Neural cell (in vitro differentiated cells): Measurements from ENCODE around the gene PPL. TPM values are rescaled to one million over a fixed set of nuclear protein-coding genes. Genes with fewer than 3 reads are reported as not detected.

Experiments used
- H2AFZ ChIP-seq: fragments of 200-600, 300-800 bp; sonication (generic), shearing (Covaris generic); 2 replicates; pipeline ENCODE4 v1.6.0; 2014; ENCODE audit warnings: low read depth, mild to moderate bottlenecking, antibody characterized with exemption, low read length, moderate library complexity
- H3F3A ChIP-seq: fragments of 200-600 bp; shearing (Covaris generic); 2 replicates; pipeline ENCODE4 v1.6.1; 2016; ENCODE audit warnings: mild to moderate bottlenecking, moderate library complexity, mixed read lengths, antibody characterized with exemption, low read length; ENCODE audit not compliant: insufficient read depth, poor library complexity, severe bottlenecking
- H3K27ac ChIP-seq: fragments of 200-600, 300-800 bp; sonication (generic), shearing (Covaris generic); 2 replicates; pipeline ENCODE4 v1.5.1; 2014; ENCODE audit warnings: mild to moderate bottlenecking, low read length, moderate library complexity
- H3K27me3 ChIP-seq: fragments of 300-800, 200-600 bp; sonication (generic), shearing (Covaris generic); 2 replicates; pipeline ENCODE4 v1.6.0; 2014; ENCODE audit warnings: mild to moderate bottlenecking, low read depth, low read length, moderate library complexity; ENCODE audit not compliant: insufficient read depth
- H3K36me3 ChIP-seq: fragments of 300-800, 200-600 bp; sonication (generic), shearing (Covaris generic); 2 replicates; pipeline ENCODE4 v1.5.1; 2014; ENCODE audit warnings: mild to moderate bottlenecking, antibody characterized with exemption, low read length, moderate library complexity; ENCODE audit not compliant: insufficient read depth
- H3K4me2 ChIP-seq: fragments of 300-800, 200-600 bp; sonication (generic), shearing (Covaris generic); 2 replicates; pipeline ENCODE4 v1.6.0; 2014; ENCODE audit warnings: mild to moderate bottlenecking, low read length
- H3K4me3 ChIP-seq: fragments of 300-800, 200-600 bp; sonication (generic), shearing (Covaris generic); 2 replicates; pipeline ENCODE4 v1.5.1; 2014; ENCODE audit warnings: mild to moderate bottlenecking, low read length, moderate library complexity
- H3K79me2 ChIP-seq: fragments of 200-600 bp; shearing (Covaris generic); replicated peaks from 2 replicates; pipeline ENCODE4 v1.6.0; 2014; ENCODE audit warnings: mild to moderate bottlenecking, low read length, moderate library complexity; ENCODE audit not compliant: insufficient read depth
- H3K9ac ChIP-seq: fragments of 300-800, 200-600 bp; sonication (generic), shearing (Covaris generic); 2 replicates; pipeline ENCODE4 v1.6.1; 2016; ENCODE audit warnings: mild to moderate bottlenecking, low read length, mixed read lengths
- H3K9me2 ChIP-seq: fragments of 200-600 bp; shearing (Covaris generic); 2 replicates; pipeline ENCODE4 v1.6.1; 2016; ENCODE audit warnings: mild to moderate bottlenecking, low read length, mixed read lengths; ENCODE audit not compliant: insufficient read depth
- H3K9me3 ChIP-seq: fragments of 200-600, 300-800 bp; sonication (generic), shearing (Covaris generic); 2 replicates; pipeline ENCODE4 v1.6.1; 2016; ENCODE audit warnings: mild to moderate bottlenecking, mixed run types, low read length, moderate library complexity, mixed read lengths
- H4K20me1 ChIP-seq: fragments of 200-600 bp; shearing (Covaris generic); 2 replicates; pipeline ENCODE4 v1.6.1; 2016; ENCODE audit warnings: mild to moderate bottlenecking, mixed run types; ENCODE audit not compliant: insufficient read depth
- EP300 ChIP-seq: fragments of 450-650 bp; conservative IDR thresholded peaks from 2 replicates; pipeline ENCODE4 v1.6.1; 2014; ENCODE audit warnings: antibody characterized with exemption, mild to moderate bottlenecking, moderate library complexity; ENCODE audit not compliant: poor library complexity, severe bottlenecking
- EZH2 ChIP-seq: fragments of 200-600, 300-800 bp; shearing (Covaris generic), sonication (generic); IDR thresholded peaks from 2 replicates; pipeline ENCODE4 v1.6.1; 2014; ENCODE audit warnings: antibody characterized with exemption, low read length, borderline replicate concordance, mild to moderate bottlenecking; ENCODE audit not compliant: insufficient read depth, poor library complexity, severe bottlenecking
- MXI1 ChIP-seq: fragments of 450-650 bp; conservative IDR thresholded peaks from 2 replicates; pipeline ENCODE4 v1.6.1; 2014; ENCODE audit warnings: antibody characterized with exemption, mild to moderate bottlenecking; ENCODE audit not compliant: poor library complexity, severe bottlenecking
- POLR2AphosphoS5 ChIP-seq: IDR thresholded peaks from 2 replicates; pipeline ENCODE4 v1.6.1; 2012
- RAD21 ChIP-seq: fragments of 450-650 bp; conservative IDR thresholded peaks from 2 replicates; pipeline ENCODE4 v1.6.1; 2014; ENCODE audit warnings: antibody characterized with exemption, mild to moderate bottlenecking, moderate library complexity
- SMC3 ChIP-seq: fragments of 450-650 bp; conservative IDR thresholded peaks from 2 replicates; pipeline ENCODE4 v1.6.1; 2014; ENCODE audit warnings: antibody characterized with exemption, mild to moderate bottlenecking, moderate library complexity; ENCODE audit not compliant: poor library complexity
- TAF1 ChIP-seq: IDR thresholded peaks from 2 replicates; pipeline ENCODE4 v1.6.1; 2012; ENCODE audit warnings: low read depth
- polyA plus RNA-seq: library from polyadenylated mRNA; depleted of rRNA; stranded (reverse); fragments of >200 nt; gene quantifications from 2 replicates; pipeline ENCODE4 v1.2.3, GENCODE V29; 2014
- TF ChIP-seq, protein P1 (sequence below): fragments of 450-650 bp; IDR thresholded peaks from 2 replicates; pipeline ENCODE4 v1.5.1; 2014; ENCODE audit warnings: antibody characterized with exemption, mild to moderate bottlenecking, moderate library complexity; ENCODE audit not compliant: poor library complexity, severe bottlenecking
- TF ChIP-seq, protein P2 (sequence below): IDR thresholded peaks from 2 replicates; pipeline ENCODE4 v1.6.1; 2012; ENCODE audit warnings: borderline replicate concordance

Gene PPL
- polyA plus RNA-seq, 1 donor from 2014 or later, result 0.81 TPM

DNA sequence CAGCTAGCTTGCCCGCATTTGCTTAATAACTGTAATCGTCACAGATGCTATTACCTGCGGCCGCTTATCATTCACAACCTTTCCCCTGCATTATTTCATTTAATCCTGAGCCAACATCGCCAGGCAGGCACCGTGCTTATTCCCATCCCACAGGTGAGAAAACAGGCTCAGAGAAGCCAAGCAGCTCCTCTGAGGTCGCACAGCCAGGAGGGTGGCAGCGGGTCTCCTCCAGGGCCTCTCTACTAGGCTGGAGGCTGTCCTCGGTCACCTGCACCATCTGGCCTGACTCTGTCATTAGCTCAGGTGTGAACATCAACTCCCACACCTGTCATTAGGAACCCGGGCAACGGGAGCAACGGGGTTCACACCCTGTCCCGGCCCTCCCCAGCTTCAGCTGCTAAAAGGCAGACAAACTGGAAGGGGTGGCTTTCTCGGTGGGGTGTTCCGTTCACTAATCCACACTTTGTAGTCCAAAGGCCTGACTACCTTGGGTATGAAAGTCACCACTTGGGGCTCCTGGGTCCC lies 3.0 kb downstream of the PPL start:
- Histone ChIP-seq H3K36me3 (no peaks in the 10 kb centered on the region), H3K9me3 (no peaks in the 10 kb centered on the region), H3K9me2 (no peaks in the 10 kb centered on the region), H2AFZ (no peak overlapping the region), H3K4me2 (no peak overlapping the region), H3K9ac (no peak overlapping the region), H3F3A (no peaks in the 10 kb centered on the region), H3K27ac (no peak overlapping the region), H3K27me3 (peaks cover 42% of the 10 kb centered on the region), H3K4me3 (no peak overlapping the region), H4K20me1 (no peaks in the 10 kb centered on the region), H3K79me2 (no peaks in the 10 kb centered on the region)
- TF ChIP-seq, protein P1, sequence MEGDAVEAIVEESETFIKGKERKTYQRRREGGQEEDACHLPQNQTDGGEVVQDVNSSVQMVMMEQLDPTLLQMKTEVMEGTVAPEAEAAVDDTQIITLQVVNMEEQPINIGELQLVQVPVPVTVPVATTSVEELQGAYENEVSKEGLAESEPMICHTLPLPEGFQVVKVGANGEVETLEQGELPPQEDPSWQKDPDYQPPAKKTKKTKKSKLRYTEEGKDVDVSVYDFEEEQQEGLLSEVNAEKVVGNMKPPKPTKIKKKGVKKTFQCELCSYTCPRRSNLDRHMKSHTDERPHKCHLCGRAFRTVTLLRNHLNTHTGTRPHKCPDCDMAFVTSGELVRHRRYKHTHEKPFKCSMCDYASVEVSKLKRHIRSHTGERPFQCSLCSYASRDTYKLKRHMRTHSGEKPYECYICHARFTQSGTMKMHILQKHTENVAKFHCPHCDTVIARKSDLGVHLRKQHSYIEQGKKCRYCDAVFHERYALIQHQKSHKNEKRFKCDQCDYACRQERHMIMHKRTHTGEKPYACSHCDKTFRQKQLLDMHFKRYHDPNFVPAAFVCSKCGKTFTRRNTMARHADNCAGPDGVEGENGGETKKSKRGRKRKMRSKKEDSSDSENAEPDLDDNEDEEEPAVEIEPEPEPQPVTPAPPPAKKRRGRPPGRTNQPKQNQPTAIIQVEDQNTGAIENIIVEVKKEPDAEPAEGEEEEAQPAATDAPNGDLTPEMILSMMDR, result no peak
- no peak for TF ChIP-seq POLR2AphosphoS5
- TF ChIP-seq EP300, result no peak
- TF ChIP-seq, protein P2, sequence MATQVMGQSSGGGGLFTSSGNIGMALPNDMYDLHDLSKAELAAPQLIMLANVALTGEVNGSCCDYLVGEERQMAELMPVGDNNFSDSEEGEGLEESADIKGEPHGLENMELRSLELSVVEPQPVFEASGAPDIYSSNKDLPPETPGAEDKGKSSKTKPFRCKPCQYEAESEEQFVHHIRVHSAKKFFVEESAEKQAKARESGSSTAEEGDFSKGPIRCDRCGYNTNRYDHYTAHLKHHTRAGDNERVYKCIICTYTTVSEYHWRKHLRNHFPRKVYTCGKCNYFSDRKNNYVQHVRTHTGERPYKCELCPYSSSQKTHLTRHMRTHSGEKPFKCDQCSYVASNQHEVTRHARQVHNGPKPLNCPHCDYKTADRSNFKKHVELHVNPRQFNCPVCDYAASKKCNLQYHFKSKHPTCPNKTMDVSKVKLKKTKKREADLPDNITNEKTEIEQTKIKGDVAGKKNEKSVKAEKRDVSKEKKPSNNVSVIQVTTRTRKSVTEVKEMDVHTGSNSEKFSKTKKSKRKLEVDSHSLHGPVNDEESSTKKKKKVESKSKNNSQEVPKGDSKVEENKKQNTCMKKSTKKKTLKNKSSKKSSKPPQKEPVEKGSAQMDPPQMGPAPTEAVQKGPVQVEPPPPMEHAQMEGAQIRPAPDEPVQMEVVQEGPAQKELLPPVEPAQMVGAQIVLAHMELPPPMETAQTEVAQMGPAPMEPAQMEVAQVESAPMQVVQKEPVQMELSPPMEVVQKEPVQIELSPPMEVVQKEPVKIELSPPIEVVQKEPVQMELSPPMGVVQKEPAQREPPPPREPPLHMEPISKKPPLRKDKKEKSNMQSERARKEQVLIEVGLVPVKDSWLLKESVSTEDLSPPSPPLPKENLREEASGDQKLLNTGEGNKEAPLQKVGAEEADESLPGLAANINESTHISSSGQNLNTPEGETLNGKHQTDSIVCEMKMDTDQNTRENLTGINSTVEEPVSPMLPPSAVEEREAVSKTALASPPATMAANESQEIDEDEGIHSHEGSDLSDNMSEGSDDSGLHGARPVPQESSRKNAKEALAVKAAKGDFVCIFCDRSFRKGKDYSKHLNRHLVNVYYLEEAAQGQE, result no peak
- TF ChIP-seq RAD21, result no peak
- TF ChIP-seq EZH2, result no peak
- no peak for TF ChIP-seq MXI1
- no peak for TF ChIP-seq TAF1
- TF ChIP-seq SMC3, result no peak

DNA sequence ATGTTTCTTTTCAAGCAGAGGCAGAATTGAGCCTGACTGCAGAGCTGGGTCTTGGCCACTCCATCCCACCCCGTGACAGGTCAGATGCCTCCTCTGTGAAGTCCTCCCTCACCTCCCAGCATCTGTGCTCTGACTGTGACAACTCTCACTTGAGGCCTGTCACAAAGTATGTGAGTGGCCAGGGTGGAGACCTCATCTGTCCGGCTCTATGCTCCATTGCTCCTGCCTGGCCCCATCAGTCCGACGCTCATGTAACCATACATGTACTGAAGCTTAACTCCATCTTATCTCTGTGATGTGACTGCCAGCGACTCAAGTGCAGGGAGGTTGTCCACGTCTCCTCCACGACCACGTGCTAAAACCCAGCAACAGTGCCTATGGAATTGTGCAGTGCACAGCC lies 3.5 kb downstream of the PPL start:
- Histone ChIP-seq H3F3A (no peaks in the 10 kb centered on the region), H3K27ac (no peak overlapping the region), H3K4me2 (no peak overlapping the region), H3K36me3 (no peaks in the 10 kb centered on the region), H4K20me1 (no peaks in the 10 kb centered on the region), H3K27me3 (peaks cover 39% of the 10 kb centered on the region), H3K9me3 (no peaks in the 10 kb centered on the region), H3K9ac (no peak overlapping the region), H3K79me2 (no peaks in the 10 kb centered on the region), H3K4me3 (no peak overlapping the region), H3K9me2 (no peaks in the 10 kb centered on the region), H2AFZ (no peak overlapping the region)
- no peak for TF ChIP-seq SMC3
- TF ChIP-seq TAF1, result no peak
- no peak for TF ChIP-seq EP300
- no peak for TF ChIP-seq RAD21
- TF ChIP-seq, protein P2, result no peak
